Left lobe of liver (tissue), 2 donors: Measurements from ENCODE around the gene ADARB1. TPM values are rescaled to one million over a fixed set of nuclear protein-coding genes. Genes with fewer than 3 reads are reported as not detected.

Experiments used
- ATAC-seq: fragments of 200-7000 bp; cut with Tn5 transposase; one replicate; pipeline ENCODE4 v1.9.1; 2020; ENCODE audit warnings: mild to moderate bottlenecking, moderate library complexity
- DNase-seq: peaks from one replicate; pipeline ENCODE4 v3.0.0-alpha.2; 2020; ENCODE audit warnings: low spot score
- total RNA-seq: library from RNA; stranded (reverse); gene quantifications from one replicate; pipeline ENCODE4 v1.2.1, GENCODE V29; 2021
- donor health status: DM: no; HTN: no; CAD: no; lungs with moderate emphysema.
- donor health status: DM: no; HTN: yes; CAD: no.

The ADARB1 gene
- total RNA-seq, 1 donor from 2014 or later = 9.8 TPM

GRCh38 chr21:45039317-45040156 is 34.8 kb upstream of the ADARB1 start:
- no peak for ATAC-seq
- DNase-seq = no peak

GRCh38 chr21:45040157-45040711 is 34.1 kb upstream of the ADARB1 start:
- no peak for DNase-seq
- ATAC-seq = no peak

- DNase-seq (no peak), ATAC-seq (no peak)
These were observed 33.6 kb upstream of the ADARB1 start for GRCh38 chr21:45040739-45041138.

- ATAC-seq (peak; percentile 66), DNase-seq (no peak)
These were observed 33.0 kb upstream of the ADARB1 start for GRCh38 chr21:45041351-45041805.

GRCh38 chr21:45041984-45042663 is 32.3 kb upstream of the ADARB1 start:
- ATAC-seq (no peak), DNase-seq (no peak)

GRCh38 chr21:45042664-45043161 is 31.7 kb upstream of the ADARB1 start:
- ATAC-seq = no peak

GRCh38 chr21:45043541-45044020 is 30.8 kb upstream of the ADARB1 start:
- no peak for DNase-seq
- ATAC-seq = no peak

More at GRCh38 chr21:45042664-45043161, 31.7 kb upstream of the ADARB1 start:
- DNase-seq = no peak

GRCh38 chr21:45045481-45045880 is 28.9 kb upstream of the ADARB1 start:
- no peak for ATAC-seq
- DNase-seq = no peak

GRCh38 chr21:45047257-45047656 is 27.1 kb upstream of the ADARB1 start:
- ATAC-seq (no peak), DNase-seq (no peak)

- ATAC-seq = no peak
- no peak for DNase-seq
These were observed 26.2 kb upstream of the ADARB1 start for GRCh38 chr21:45048026-45048698.

- ATAC-seq = no peak
- no peak for DNase-seq
These were observed 25.4 kb upstream of the ADARB1 start for GRCh38 chr21:45048968-45049367.

GRCh38 chr21:45049714-45050344 is 24.6 kb upstream of the ADARB1 start:
- DNase-seq (no peak), ATAC-seq (no peak)

- no peak for DNase-seq
- ATAC-seq = no peak
These were observed 24.0 kb upstream of the ADARB1 start for GRCh38 chr21:45050345-45050796.

GRCh38 chr21:45050797-45051489 is 23.4 kb upstream of the ADARB1 start:
- no peak for DNase-seq

GRCh38 chr21:45051580-45052434 is 22.6 kb upstream of the ADARB1 start:
- no peak for ATAC-seq
- DNase-seq = no peak

More at GRCh38 chr21:45050797-45051489, 23.4 kb upstream of the ADARB1 start:
- no peak for ATAC-seq

GRCh38 chr21:45052960-45053359 is 21.4 kb upstream of the ADARB1 start:
- ATAC-seq = no peak
- no peak for DNase-seq

GRCh38 chr21:45053561-45054226 is 20.7 kb upstream of the ADARB1 start:
- DNase-seq (no peak), ATAC-seq (no peak)

- DNase-seq (no peak), ATAC-seq (no peak)
These were observed 20.0 kb upstream of the ADARB1 start for GRCh38 chr21:45054227-45054926.
